Keratinocyte (primary cell): Measurements from ENCODE around the gene OLFML2A.

ENCODE experiments used
- EZH2 ChIP-seq: IDR thresholded peaks from one replicate; pipeline ENCODE4 v1.6.1; 2012; ENCODE audit warnings: inconsistent platforms, mild to moderate bottlenecking, low read length, moderate library complexity
- TF ChIP-seq, protein P1 (sequence below), 3 experiments: IDR thresholded peaks in 1 of 3; conservative IDR thresholded peaks in 1 of 3; optimal IDR thresholded peaks in 1 of 3; 2 replicates in 2 of 3; 3 replicates in 1 of 3; pipeline versions ENCODE3 to v1.5.1; 2011; ENCODE audit warnings: low read length in 3 of 3, mild to moderate bottlenecking in 3 of 3, moderate library complexity in 2 of 3, control low read depth in 1 of 3, inconsistent platforms in 1 of 3; ENCODE audit not compliant: insufficient read depth in 2 of 3; ENCODE audit errors: extremely low read depth in 1 of 3

DNA sequence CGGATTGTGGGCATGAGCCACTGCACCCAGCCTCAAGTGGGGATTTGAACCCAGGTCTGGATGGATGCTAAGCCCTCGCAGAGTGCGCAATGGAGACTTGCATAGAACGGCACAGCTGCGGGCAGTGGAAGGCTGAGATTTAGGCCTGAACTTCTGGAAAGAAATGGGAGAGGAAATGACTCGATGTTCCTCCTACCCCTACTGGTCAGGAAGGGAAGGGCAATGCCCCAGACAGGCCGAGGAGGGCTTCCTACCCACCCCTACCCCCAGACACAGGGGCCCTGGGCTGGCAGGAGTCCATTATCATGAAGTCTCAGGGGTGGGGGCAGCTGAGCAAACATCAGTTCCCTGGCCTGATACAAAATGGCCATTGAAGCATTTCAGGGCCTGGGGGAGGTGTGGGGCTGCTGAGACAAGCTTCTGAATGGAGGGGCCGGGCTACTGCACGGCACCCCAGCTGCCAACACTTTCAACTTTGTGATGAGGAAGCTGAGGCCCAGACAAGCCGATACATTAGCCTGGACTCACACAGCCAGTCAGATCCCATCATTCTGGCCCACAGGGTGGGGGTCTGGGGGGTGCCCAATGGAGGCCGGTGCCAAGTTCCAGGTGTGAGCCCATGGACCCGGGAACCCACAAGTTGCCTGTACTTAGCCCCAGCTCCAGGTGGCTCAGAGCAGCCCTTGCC lies 62.8 kb downstream of the OLFML2A start:
- TF ChIP-seq, protein P1, sequence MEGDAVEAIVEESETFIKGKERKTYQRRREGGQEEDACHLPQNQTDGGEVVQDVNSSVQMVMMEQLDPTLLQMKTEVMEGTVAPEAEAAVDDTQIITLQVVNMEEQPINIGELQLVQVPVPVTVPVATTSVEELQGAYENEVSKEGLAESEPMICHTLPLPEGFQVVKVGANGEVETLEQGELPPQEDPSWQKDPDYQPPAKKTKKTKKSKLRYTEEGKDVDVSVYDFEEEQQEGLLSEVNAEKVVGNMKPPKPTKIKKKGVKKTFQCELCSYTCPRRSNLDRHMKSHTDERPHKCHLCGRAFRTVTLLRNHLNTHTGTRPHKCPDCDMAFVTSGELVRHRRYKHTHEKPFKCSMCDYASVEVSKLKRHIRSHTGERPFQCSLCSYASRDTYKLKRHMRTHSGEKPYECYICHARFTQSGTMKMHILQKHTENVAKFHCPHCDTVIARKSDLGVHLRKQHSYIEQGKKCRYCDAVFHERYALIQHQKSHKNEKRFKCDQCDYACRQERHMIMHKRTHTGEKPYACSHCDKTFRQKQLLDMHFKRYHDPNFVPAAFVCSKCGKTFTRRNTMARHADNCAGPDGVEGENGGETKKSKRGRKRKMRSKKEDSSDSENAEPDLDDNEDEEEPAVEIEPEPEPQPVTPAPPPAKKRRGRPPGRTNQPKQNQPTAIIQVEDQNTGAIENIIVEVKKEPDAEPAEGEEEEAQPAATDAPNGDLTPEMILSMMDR (optimal IDR thresholded peaks at IDR 0.05 in 1 of 3, IDR thresholded peaks at IDR 0.05 in 1 of 3, conservative IDR thresholded peaks at IDR 0.05 in 1 of 3; ENCODE audit: extremely low read depth in 1 of 3, insufficient read depth in 2 of 3, low read length in 3 of 3) = peak; percentile 56 to 64 (median 64)
- TF ChIP-seq EZH2 = no peak
